ENCODE results near the gene PHACTR4.

- TF ChIP-seq CTCF (IDR thresholded peaks at IDR 0.05; ENCODE audit: insufficient read depth, low read length) (no peak), POLR2AphosphoS5 (IDR thresholded peaks at IDR 0.05; ENCODE audit: low read depth) (peak; percentile 72; the same call in 1 of the 2 replicates), GABPA (IDR thresholded peaks at IDR 0.05; ENCODE audit: low read depth) (no peak), SPI1 (IDR thresholded peaks at IDR 0.05; ENCODE audit: borderline replicate concordance, low read depth) (peak; percentile 55; the same call in 1 of the 2 replicates)
- TF ChIP-seq, protein P1, sequence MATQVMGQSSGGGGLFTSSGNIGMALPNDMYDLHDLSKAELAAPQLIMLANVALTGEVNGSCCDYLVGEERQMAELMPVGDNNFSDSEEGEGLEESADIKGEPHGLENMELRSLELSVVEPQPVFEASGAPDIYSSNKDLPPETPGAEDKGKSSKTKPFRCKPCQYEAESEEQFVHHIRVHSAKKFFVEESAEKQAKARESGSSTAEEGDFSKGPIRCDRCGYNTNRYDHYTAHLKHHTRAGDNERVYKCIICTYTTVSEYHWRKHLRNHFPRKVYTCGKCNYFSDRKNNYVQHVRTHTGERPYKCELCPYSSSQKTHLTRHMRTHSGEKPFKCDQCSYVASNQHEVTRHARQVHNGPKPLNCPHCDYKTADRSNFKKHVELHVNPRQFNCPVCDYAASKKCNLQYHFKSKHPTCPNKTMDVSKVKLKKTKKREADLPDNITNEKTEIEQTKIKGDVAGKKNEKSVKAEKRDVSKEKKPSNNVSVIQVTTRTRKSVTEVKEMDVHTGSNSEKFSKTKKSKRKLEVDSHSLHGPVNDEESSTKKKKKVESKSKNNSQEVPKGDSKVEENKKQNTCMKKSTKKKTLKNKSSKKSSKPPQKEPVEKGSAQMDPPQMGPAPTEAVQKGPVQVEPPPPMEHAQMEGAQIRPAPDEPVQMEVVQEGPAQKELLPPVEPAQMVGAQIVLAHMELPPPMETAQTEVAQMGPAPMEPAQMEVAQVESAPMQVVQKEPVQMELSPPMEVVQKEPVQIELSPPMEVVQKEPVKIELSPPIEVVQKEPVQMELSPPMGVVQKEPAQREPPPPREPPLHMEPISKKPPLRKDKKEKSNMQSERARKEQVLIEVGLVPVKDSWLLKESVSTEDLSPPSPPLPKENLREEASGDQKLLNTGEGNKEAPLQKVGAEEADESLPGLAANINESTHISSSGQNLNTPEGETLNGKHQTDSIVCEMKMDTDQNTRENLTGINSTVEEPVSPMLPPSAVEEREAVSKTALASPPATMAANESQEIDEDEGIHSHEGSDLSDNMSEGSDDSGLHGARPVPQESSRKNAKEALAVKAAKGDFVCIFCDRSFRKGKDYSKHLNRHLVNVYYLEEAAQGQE (IDR thresholded peaks at IDR 0.05; ENCODE audit: insufficient replicate concordance, low read depth), result peak; percentile 49
These were observed at the start of gene PHACTR4 for GRCh38 chr1:28369371-28370238.

Data from HL-60 (cell line).